Measurements from ENCODE around the gene TNFRSF11A.
A peak's percentile ranks its signal among the peaks of the same experiment; 100 is the strongest.

TNFRSF11A gene

DNA sequence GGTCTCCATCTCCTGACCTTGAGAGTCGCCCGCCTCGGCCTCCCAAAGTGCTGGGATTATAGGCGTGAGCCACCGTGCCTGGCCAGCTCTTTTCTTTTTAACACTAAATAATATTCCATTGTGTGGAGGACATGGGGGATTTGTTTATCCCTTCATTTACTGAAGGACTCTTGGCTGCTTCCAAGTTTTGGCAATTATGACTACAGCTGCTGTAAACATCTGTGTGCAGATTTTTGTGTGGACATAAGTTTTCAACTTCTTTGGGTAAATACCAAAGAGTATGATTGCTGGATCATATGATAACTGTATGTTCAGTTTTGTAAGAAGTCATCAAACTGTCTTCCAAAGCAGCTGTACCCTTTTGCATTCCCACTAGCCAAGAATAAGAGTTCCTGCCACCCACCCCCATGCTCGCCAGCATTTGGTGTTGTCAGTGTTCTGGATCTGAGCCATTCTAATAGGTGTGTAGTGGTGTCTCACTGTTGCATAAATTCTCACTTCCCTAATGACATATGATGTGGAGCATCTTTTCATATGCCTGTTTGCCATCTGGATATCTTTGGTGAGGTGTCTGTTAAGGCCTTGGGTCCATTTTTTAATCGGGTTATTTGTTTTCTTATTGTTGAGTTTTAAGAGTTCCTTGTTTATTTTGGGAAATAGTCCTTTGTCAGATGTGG lies 52.2 kb downstream of the TNFRSF11A start:
- DNase-seq, result no peak

GRCh38 chr18:62379051-62379450 lies 53.9 kb downstream of the TNFRSF11A start:
- intact Hi-C loops (cut with DNase I), result no loop called here
- DNase-seq, result no peak

More for the DNA sequence above, 52.2 kb downstream of the TNFRSF11A start:
- intact Hi-C loops (cut with DNase I), result no loop called here

GRCh38 chr18:62381373-62381772 lies 56.3 kb downstream of the TNFRSF11A start:
- no peak for DNase-seq
- intact Hi-C loops (cut with DNase I), result no loop called here

DNA sequence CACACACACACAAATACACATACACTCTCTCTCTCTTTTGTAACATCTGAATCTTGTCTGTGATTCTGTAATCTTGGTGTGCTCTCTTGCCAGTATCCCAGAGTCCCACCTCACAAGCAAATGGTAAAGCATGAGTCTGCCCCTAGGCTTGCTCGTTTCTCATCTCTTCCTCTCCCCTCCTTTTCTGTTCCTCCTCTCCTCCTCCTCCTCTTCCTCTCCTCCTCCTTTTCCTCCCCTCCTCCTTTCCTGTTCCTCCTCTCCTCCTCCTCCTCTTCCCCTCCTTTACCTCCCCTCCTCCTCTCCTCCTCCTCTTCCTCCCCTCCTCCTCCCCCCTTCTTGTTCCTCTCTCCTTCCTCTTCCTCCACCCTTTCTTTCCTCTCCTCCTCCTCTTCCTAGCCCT lies 59.0 kb downstream of the TNFRSF11A start:
- intact Hi-C loops (cut with DNase I), result no loop called here

GRCh38 chr18:62384610-62385097 lies 59.5 kb downstream of the TNFRSF11A start:
- intact Hi-C loops (cut with DNase I), result no loop called here
- DNase-seq, result no peak

More for the DNA sequence above, 59.0 kb downstream of the TNFRSF11A start:
- no peak for DNase-seq

DNA sequence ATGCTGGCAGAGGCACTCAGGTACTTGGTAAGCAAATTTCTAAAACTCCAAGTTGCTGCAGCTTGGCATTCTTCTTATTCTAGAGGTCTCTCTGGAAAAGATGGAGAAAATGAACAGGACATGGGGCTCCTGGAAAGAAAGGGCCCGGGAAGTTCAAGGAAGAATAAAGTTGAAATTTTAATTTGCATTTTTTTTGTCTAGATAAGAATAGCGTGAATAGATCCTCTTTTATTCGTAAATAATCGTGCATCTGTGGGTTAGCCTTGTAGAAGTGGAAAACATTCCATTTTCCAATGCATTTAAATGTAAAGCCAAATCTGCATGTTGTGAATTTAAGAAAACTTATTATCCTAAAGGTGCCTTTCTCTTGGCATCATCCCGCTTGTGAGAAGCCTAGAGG lies 61.0 kb downstream of the TNFRSF11A start:
- intact Hi-C loops (cut with DNase I), result no loop called here
- DNase-seq, result no peak

- DNase-seq, result no peak
- intact Hi-C loops (cut with DNase I), result no loop called here
Observed at GRCh38 chr18:62386601-62387000, 61.5 kb downstream of the TNFRSF11A start.

- intact Hi-C loops (cut with DNase I), result no loop called here
- DNase-seq, result no peak
Observed at GRCh38 chr18:62387257-62387656, 62.1 kb downstream of the TNFRSF11A start.

DNA sequence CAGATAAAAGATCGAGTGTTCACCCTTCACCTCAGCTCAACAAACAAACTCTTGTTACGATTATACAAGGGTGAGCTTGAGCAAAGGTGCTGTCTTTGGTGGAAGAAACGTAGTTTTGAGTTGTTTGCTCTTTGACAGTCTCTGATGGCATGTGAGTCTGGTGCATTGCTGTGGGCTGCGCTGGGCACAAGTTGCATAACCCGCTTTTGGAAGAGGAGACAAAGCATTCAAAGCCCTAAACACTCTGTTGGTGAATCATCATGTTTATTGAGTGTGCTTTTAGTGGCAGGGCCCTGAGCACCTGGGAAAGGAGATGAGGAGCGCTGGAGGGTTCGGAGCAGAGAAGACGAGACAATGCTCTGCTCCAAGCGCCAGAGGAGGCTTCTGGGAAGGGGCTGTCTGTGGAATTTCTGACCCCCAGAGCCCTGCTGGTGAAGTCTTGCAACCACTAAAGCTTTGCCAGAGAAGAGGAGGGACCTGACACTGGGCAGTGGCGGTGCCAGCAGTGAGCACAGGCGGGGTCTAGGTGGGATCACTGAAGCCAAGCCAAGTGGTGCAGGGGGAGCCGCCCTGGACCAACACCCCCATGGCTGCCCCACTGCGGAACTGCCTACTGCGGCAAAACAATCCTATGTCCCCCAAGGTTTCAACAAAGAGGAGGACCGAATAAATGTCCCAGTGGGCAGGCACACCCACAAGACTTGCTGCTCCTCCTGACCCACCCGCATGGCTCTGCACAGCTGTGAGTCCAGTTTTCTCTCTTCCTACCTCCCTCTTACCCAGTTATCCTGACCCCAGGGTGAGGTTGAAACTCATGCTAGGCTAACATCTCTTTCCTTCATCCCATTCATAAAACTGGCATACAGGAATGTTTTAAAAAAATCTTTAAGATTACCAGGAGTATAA lies 64.0 kb downstream of the TNFRSF11A start:
- intact Hi-C loops (cut with DNase I), result no loop called here
- DNase-seq, result no peak

- DNase-seq, result no peak
- intact Hi-C loops (cut with DNase I), result no loop called here
Observed at GRCh38 chr18:62389761-62390481, 64.8 kb downstream of the TNFRSF11A start.

DNA sequence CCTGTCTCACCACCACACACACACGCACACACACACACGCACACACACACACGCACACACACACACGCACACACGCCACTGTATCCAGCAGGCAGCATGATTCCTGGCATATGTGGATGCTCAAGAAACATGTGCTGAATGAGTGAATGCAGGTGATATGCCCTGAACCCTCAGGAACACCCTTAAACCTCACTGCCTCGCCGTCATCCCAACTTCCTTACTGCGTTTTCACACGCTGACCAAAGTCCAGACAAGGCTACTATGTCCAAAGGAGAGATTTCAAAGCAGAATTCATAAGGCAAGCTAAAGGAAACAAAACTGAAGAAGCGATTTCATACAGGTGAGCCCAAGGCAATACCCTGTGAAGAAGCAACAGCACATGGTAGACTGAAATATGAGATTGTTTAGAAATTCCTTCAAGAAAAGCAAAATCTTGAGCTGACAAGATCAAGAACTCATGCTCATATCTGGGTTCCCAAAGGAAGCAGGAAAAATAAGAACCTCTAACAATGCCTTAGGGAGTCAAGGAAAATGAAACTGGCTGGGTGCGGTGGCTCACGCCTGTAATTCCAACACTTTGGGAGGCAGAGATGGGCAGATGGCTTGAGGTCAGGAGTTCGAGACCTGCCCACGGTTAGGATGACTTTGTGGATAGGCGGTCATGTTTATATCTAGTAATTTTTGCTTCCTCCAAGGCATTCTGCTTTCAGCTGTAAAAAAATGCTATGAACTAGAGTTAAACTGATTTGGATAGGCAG lies 69.1 kb downstream of the TNFRSF11A start:
- intact Hi-C loops (cut with DNase I), result no loop called here
- no peak for DNase-seq

- intact Hi-C loops (cut with DNase I), result no loop called here
- DNase-seq, result no peak
Observed at GRCh38 chr18:62396381-62396780, 71.3 kb downstream of the TNFRSF11A start.

DNA sequence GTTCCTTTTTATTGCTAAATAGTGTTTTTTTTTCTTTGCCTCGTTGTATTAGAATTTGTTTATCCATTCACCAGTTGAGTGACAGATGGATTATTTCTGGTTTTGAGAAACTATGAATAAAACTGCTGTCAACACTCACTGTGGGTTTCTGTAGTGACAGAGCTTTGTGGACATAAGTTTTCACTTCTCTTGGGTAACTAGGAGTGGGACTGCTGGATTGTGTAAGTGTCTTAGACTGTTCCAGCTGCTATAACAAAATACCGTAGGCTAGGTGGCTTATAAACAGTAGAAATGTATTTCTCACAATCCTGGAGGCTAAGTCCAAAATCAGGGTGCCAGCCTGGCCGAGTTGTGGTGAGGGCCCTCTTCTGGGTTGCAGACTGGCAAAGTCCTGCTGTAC lies 71.9 kb downstream of the TNFRSF11A start:
- peak in 1 of 10 donors; percentile 11 for DNase-seq
- intact Hi-C loops (cut with DNase I), result no loop called here

DNA sequence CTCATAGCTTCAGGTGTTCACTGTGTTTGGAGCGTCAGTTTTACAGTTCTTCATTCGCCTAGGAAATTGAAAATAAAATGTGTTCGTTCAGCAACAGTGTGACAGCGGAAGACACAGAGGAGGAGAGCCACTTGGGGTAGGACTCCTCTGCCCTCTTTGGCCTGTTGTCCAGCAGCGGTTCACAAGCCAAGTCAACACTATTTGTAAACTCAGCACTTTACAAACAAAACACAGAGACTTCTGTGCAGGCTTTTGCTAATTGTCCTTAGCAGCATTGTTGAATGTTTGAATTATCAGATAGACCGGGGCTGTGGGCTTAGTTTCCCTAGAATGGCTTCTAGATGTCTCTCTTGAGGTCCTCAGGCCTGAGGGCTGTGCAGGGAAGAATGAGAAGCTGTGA lies 73.2 kb downstream of the TNFRSF11A start:
- intact Hi-C loops (cut with DNase I), result no loop called here
- no peak for DNase-seq

- intact Hi-C loops (cut with DNase I), result no loop called here
- DNase-seq, result peak in 1 of 10 donors; percentile 9
Observed at GRCh38 chr18:62399276-62399675, 74.2 kb downstream of the TNFRSF11A start.

- DNase-seq, result peak in 1 of 10 donors; percentile 23
- intact Hi-C loops (cut with DNase I), result no loop called here
Observed at GRCh38 chr18:62399781-62400308, 74.7 kb downstream of the TNFRSF11A start.

- peak in 1 of 10 donors; percentile 20 for DNase-seq
- intact Hi-C loops (cut with DNase I), result no loop called here
Observed at GRCh38 chr18:62400916-62401315, 75.8 kb downstream of the TNFRSF11A start.

DNA sequence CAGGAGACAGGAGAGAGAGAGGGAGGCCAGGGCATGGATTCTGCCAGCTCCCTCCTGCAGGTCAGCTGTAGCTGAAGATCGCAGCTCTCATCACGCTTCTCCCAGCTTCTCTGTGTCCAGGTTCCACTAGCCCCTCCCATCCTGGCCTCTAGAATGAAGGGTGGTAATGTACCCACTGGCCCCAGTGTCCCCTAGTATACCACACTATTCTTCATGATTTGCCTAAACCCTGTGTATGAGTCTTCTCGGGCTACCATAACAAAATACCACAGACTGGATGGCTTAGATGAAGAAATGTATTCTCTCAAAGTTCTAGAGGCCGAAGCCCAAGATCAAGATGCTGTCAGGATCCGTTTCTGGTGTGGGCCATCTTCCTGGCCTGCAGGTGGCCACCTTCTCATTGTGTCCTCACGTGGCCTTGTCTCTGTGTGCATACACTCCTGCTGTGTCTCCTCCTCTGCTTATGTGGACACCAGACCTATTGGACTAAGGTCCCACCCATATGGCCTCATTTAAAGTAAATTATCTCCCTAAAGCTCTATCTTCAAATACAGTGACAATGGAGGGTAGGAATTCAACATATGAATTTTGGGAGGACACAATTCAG lies 77.3 kb downstream of the TNFRSF11A start:
- DNase-seq, result no peak
- intact Hi-C loops (cut with DNase I), result no loop called here

DNA sequence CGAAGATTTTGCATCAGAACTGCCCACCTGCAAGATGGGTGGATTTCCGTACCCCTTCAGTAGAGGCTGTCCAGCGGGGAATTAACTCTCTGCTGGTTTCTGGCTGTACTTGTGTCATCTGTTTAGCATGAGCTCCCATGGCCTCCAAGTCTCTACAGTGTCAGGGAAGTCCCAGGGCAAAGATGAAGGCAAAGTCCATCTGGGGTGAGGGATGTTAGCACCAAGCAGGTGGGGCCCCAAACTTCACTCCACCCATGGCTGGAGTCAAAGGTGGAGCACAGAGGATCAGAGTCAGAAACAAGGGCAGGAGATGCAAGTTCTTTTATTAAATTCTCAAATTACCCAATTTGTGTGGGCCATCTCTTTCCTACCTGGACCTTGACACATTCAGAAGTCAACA lies 78.0 kb downstream of the TNFRSF11A start:
- intact Hi-C loops (cut with DNase I), result no loop called here
- DNase-seq, result no peak

- no peak for DNase-seq
- intact Hi-C loops (cut with DNase I), result no loop called here
Observed at GRCh38 chr18:62404881-62405280, 79.8 kb downstream of the TNFRSF11A start.

All from posterior cingulate gyrus (tissue), 11 donors.